Neural crest cell (in vitro differentiated cells): ENCODE data around the gene CNTN2. TPM values are rescaled to one million over a fixed set of nuclear protein-coding genes. Genes with fewer than 3 reads are reported as not detected.

ENCODE experiments used
- DNase-seq: peaks from one replicate; pipeline ENCODE4 v3.0.0; 2021; ENCODE audit warnings: low read depth, mixed read lengths, low spot score
- H3K27ac Mint-ChIP-seq: one replicate; pipeline ENCODE4 v1.8.0; 2021; ENCODE audit warnings: mild to moderate bottlenecking, mixed read lengths; ENCODE audit not compliant: unreplicated experiment
- H3K27me3 Mint-ChIP-seq: 2 replicates; pipeline ENCODE4 v1.8.0; 2021; ENCODE audit warnings: low read depth, mild to moderate bottlenecking, mixed read lengths
- H3K36me3 Mint-ChIP-seq: 2 replicates; pipeline ENCODE4 v1.8.0; 2021; ENCODE audit warnings: low read depth, mild to moderate bottlenecking, mixed read lengths
- H3K4me1 Mint-ChIP-seq: 2 replicates; pipeline ENCODE4 v1.8.0; 2021; ENCODE audit warnings: mixed read lengths
- H3K4me3 Mint-ChIP-seq: one replicate; pipeline ENCODE4 v1.8.0; 2021; ENCODE audit warnings: mild to moderate bottlenecking, mixed read lengths
- H3K9me3 Mint-ChIP-seq: 2 replicates; pipeline ENCODE4 v1.8.0; 2021; ENCODE audit warnings: mixed read lengths
- total RNA-seq: library from RNA; stranded (reverse); gene quantifications from 2 replicates; pipeline ENCODE4 v1.2.1, GENCODE V29; 2021
- TF ChIP-seq, protein P1 (sequence below): fragments of 200-600 bp; sonication (generic); conservative IDR thresholded peaks from 2 replicates; pipeline ENCODE4 v1.5.0; 2021; ENCODE audit warnings: antibody characterized with exemption, mild to moderate bottlenecking

Gene CNTN2
- total RNA-seq, 1 donor from 2014 or later, result 26.3 TPM

DNA sequence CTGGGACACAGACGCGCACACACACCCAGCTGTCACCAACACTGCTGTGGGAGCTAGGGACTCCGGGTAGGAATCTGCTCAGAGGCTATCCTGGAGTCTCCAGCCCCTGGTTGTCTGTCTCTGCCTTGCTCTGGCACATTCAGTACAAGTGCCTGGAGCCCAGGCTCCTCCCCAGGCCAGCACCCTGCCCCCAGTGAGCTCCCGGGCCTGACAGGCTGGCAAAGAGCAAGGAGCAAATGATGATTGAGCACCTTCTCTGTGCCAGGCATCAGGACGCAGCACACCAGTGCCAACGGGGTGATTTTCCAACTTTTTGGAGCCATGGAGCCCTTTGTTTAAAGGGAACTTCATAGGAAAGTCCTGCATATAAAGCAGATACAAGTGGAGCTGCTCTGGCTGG lies 6.5 kb downstream of the CNTN2 start:
- no peak overlapping the region for H3K4me3 Mint-ChIP-seq
- H3K4me1 Mint-ChIP-seq, result peaks cover 42% of the 10 kb centered on the region
- peaks cover 27% of the 10 kb centered on the region for H3K27me3 Mint-ChIP-seq
- no peak for DNase-seq
- no peaks in the 10 kb centered on the region for H3K36me3 Mint-ChIP-seq
- TF ChIP-seq, protein P1, sequence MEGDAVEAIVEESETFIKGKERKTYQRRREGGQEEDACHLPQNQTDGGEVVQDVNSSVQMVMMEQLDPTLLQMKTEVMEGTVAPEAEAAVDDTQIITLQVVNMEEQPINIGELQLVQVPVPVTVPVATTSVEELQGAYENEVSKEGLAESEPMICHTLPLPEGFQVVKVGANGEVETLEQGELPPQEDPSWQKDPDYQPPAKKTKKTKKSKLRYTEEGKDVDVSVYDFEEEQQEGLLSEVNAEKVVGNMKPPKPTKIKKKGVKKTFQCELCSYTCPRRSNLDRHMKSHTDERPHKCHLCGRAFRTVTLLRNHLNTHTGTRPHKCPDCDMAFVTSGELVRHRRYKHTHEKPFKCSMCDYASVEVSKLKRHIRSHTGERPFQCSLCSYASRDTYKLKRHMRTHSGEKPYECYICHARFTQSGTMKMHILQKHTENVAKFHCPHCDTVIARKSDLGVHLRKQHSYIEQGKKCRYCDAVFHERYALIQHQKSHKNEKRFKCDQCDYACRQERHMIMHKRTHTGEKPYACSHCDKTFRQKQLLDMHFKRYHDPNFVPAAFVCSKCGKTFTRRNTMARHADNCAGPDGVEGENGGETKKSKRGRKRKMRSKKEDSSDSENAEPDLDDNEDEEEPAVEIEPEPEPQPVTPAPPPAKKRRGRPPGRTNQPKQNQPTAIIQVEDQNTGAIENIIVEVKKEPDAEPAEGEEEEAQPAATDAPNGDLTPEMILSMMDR, result no peak
- no peaks in the 10 kb centered on the region for H3K9me3 Mint-ChIP-seq
- no peak overlapping the region for H3K27ac Mint-ChIP-seq

DNA sequence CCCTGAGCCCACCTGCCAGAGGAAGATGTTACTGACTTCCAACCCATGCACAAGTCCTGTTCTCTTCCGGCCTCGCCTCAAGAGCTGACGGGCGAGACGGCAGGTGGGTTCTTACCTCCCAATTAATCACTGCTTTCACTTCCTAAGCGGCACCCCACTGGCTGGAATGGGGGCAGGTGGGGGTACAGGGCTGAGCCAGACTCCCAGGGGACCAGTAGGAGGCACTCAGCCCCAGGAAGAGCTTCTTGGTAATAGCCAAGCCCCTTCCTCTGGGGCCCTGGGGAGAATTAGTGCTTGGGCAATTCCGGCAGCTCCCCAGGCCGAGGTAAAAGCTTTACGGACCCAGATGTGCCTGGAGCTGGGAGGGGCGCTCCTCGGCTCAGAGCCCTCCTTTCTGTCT lies 9.7 kb downstream of the CNTN2 start:
- Mint-ChIP-seq H3K4me1 (peaks cover 25% of the 10 kb centered on the region), H3K36me3 (no peaks in the 10 kb centered on the region), H3K9me3 (no peaks in the 10 kb centered on the region), H3K4me3 (no peak overlapping the region), H3K27me3 (no peaks in the 10 kb centered on the region), H3K27ac (no peak overlapping the region)
- TF ChIP-seq, protein P1, result no peak
- DNase-seq, result no peak

DNA sequence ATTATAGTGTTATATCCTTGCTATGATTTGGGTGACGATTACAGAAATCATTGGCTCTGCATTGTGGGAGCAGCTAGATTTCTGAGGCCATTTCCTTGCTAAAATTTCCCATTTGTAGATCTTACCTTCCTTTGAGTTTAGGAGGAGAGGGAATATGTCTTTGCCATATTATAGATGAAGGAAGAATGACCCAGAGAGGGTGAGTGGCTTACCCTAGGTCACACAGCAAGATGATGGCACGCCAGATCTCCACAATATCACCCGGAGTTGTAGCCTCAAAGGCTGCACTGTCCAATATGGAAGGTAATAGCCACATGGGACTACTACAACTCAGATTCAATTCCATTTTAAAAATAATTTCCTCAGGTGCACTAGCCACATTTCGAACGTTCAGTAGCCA lies 10.3 kb downstream of the CNTN2 start:
- TF ChIP-seq, protein P1, result no peak
- H3K27ac Mint-ChIP-seq, result no peak overlapping the region
- H3K27me3 Mint-ChIP-seq, result no peaks in the 10 kb centered on the region
- no peak overlapping the region for H3K4me3 Mint-ChIP-seq
- peaks cover 22% of the 10 kb centered on the region for H3K4me1 Mint-ChIP-seq
- no peaks in the 10 kb centered on the region for H3K36me3 Mint-ChIP-seq
- DNase-seq, result no peak
- H3K9me3 Mint-ChIP-seq, result no peaks in the 10 kb centered on the region

DNA sequence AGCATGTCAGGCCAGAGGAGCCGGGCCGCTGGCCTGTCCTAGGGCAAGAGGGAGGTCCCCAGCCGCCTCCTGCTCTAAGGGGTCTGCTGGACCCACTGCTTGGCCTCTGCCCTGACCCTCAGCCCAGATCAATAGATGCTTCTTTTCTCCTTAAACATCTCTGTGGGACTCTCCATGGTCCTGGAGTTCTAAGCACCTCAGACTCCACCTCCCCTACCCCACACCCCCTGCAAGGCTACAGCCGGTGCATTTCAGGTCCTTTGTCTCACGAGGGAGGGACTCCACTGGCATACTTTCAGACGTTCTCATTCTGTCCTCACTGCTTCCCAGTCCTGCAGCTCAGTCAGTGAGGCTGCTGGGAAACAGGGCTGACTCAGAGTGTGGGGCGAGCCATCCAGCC lies 11.0 kb downstream of the CNTN2 start:
- DNase-seq, result no peak
- TF ChIP-seq, protein P1, result no peak
- H3K27ac Mint-ChIP-seq, result no peak overlapping the region
- H3K4me1 Mint-ChIP-seq, result peaks cover 22% of the 10 kb centered on the region
- H3K9me3 Mint-ChIP-seq, result no peaks in the 10 kb centered on the region
- no peak overlapping the region for H3K4me3 Mint-ChIP-seq
- H3K36me3 Mint-ChIP-seq, result no peaks in the 10 kb centered on the region
- no peaks in the 10 kb centered on the region for H3K27me3 Mint-ChIP-seq

DNA sequence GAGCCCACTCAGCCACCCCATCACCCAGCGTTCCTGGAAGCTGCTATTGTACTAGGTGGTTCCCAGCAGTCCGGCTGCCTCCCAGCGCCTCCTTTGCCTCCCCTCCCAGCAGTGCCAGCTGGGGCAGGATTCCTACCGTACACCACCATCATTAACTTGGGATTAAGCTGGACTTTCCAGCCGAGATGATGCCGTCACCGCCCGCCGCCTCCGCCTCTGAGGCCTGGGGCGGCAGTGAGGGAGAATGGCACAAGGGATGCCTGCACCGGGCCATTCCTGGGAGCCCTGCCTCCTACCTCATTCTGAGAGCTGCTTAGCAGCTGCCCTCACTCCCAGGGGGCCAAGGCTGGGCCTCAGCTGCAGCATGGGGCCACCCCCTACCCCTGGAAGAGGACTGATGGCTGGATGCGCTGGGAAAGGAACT lies 13.2 kb downstream of the CNTN2 start:
- Mint-ChIP-seq H3K9me3 (no peaks in the 10 kb centered on the region), H3K27me3 (no peaks in the 10 kb centered on the region), H3K36me3 (no peaks in the 10 kb centered on the region), H3K4me3 (no peak overlapping the region), H3K27ac (peak overlapping the region; percentile 62), H3K4me1 (peaks cover 22% of the 10 kb centered on the region)
- TF ChIP-seq, protein P1, result no peak
- DNase-seq, result no peak
